Colonic mucosa (tissue), 4 donors: Measurements from ENCODE around the gene CELF1. TPM values are rescaled to one million over a fixed set of nuclear protein-coding genes. Genes with fewer than 3 reads are reported as not detected.
"Not testable (repeated sequence)": the region's sequence is repeated elsewhere in the genome, so short reads cannot be mapped to it uniquely, and the experiment has no call there.

Source experiments
- DNase-seq: peaks from one replicate; pipeline ENCODE4 v3.0.0-alpha.2; 2020
- H3K27ac ChIP-seq: fragments of 200-600 bp; one replicate; pipeline ENCODE4 v1.8.0; 2021
- H3K27me3 ChIP-seq: fragments of 200-600 bp; one replicate; pipeline ENCODE4 v1.8.0; 2021
- H3K36me3 ChIP-seq: fragments of 200-600 bp; one replicate; pipeline ENCODE4 v1.8.0; 2021
- H3K4me1 ChIP-seq: fragments of 200-600 bp; one replicate; pipeline ENCODE4 v1.8.0; 2021; ENCODE audit warnings: mild to moderate bottlenecking
- H3K4me3 ChIP-seq: fragments of 200-600 bp; one replicate; pipeline ENCODE4 v1.8.0; 2021
- H3K9ac ChIP-seq, 2 donors: one replicate each; pipeline ENCODE4 v1.7.0; 2013; ENCODE audit warnings: control low read depth in 2 of 2, low read depth in 2 of 2, low read length in 2 of 2
- H3K9me3 ChIP-seq: fragments of 200-600 bp; one replicate; pipeline ENCODE4 v1.8.0; 2021
- intact Hi-C: fragments of 100-400 bp; cut with DNase I; formaldehyde crosslinking; loops from one replicate; pipeline ENCODE4 v1.14.1; 2022
- total RNA-seq, 2 donors: library from RNA; stranded (reverse); fragmentation: NEBNext Ultra II Directional in 1 of 2; extraction: Animal tissue kit (Norgen Biotek cat#: 25700) in 1 of 2; gene quantifications; one replicate each; pipeline ENCODE4 v1.2.1, GENCODE V29; 2021
- TF ChIP-seq, protein P1 (sequence below): fragments of 200-600 bp; IDR thresholded peaks from one replicate; pipeline ENCODE4 v1.8.0; 2022; ENCODE audit warnings: antibody characterized with exemption, mild to moderate bottlenecking
- donor health status: healthy.
- donor health status: DM: no; HTN: no; CAD: no.
- donor health status: DM: no; HTN: no; CAD: no.

CELF1 gene
- total RNA-seq, 2 donors from 2014 or later = 76.1 to 96.8 TPM

DNA sequence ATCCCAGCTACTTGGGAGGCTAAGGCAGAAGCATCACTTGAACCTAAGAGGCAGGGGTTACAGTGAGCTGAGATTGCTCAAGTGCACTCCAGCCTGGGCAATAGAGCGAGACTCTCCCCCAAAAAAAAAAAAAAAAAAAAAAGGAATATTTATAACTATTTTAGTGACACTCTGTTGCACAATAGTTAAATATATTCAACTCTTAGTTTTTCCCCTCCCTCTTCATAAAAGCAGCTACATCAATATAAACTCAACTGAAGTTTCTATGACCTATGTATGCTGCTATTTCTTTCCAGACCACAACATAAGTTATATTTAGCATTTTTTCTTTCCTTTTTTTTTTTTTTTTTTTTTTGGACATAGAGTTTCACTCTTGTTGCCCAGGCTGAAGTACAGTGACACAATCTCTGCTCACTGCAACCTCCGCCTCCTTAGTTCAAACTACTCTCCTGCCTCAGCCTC is 19.2 kb downstream of the CELF1 start:
- Histone ChIP-seq H3K4me1 (peaks cover 5% of the 10 kb centered on the region), H3K4me3 (no peak overlapping the region), H3K27ac (no peak overlapping the region), H3K9me3 (no peaks in the 10 kb centered on the region), H3K27me3 (no peaks in the 10 kb centered on the region), H3K36me3 (no peaks in the 10 kb centered on the region), H3K9ac (no peak overlapping the region)
- intact Hi-C loops = no loop called here
- no peak for DNase-seq
- TF ChIP-seq, protein P1, sequence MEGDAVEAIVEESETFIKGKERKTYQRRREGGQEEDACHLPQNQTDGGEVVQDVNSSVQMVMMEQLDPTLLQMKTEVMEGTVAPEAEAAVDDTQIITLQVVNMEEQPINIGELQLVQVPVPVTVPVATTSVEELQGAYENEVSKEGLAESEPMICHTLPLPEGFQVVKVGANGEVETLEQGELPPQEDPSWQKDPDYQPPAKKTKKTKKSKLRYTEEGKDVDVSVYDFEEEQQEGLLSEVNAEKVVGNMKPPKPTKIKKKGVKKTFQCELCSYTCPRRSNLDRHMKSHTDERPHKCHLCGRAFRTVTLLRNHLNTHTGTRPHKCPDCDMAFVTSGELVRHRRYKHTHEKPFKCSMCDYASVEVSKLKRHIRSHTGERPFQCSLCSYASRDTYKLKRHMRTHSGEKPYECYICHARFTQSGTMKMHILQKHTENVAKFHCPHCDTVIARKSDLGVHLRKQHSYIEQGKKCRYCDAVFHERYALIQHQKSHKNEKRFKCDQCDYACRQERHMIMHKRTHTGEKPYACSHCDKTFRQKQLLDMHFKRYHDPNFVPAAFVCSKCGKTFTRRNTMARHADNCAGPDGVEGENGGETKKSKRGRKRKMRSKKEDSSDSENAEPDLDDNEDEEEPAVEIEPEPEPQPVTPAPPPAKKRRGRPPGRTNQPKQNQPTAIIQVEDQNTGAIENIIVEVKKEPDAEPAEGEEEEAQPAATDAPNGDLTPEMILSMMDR = no peak

DNA sequence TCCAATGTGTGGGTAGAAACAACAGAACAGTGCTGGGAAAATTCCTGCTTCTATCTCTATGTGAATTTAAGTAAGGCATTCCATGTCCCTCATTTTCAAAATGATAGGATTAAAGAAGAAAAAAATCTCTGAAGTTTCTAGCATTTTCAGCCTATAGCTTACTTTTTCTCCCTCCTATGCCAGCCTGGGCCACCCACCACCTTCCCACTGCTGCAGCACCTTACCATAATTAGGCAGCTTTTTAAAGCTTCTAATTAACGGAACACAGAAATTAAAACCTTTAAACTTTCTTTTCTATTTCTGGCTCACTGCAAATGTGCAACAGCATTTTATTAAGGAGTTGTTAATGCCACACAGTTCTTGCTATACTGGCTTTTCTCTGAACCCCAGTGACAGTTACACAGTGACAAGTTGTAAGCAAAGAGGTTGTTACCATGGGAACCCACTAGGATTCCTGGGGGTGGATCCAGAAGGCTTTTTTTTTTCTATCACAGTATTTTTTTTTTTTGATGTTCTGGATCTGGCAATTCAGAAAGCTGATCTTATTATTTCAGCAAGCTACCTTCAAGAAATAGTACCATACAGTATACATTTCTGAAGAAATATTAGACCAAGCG is 20.2 kb downstream of the CELF1 start:
- Histone ChIP-seq H3K27ac (no peak overlapping the region), H3K9ac (no peak overlapping the region)

DNA sequence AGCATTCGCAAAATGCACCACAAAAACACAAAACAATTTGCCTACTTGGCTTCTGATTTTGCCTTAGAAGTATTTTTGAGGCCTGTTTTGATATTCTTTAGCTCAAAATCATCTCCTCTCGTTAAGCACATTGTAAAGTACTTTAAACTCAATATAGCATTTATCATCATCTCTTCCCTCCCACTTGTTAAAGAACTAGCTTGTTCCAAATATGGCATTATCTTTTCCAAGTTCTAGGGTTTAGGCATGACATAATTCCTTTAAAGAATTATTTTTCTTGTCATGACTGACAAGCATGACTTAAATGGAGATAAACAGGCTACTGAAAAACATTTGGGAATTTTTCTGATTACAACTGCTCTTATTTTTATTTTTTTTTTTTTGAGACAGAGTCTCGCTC is 21.3 kb downstream of the CELF1 start:
- Histone ChIP-seq H3K36me3 (no peaks in the 10 kb centered on the region), H3K9me3 (no peaks in the 10 kb centered on the region), H3K9ac (no peak overlapping the region), H3K4me3 (no peak overlapping the region), H3K27me3 (no peaks in the 10 kb centered on the region), H3K4me1 (no peaks in the 10 kb centered on the region), H3K27ac (no peak overlapping the region)
- intact Hi-C loops = no loop called here
- TF ChIP-seq, protein P1 = no peak
- no peak for DNase-seq

More for the DNA sequence above, 20.2 kb downstream of the CELF1 start:
- intact Hi-C loops = no loop called here
- no peak overlapping the region for H3K4me3 ChIP-seq
- DNase-seq = no peak
- H3K9me3 ChIP-seq = no peaks in the 10 kb centered on the region
- TF ChIP-seq, protein P1 = no peak
- H3K27me3 ChIP-seq = no peaks in the 10 kb centered on the region
- H3K4me1 ChIP-seq = no peaks in the 10 kb centered on the region
- no peaks in the 10 kb centered on the region for H3K36me3 ChIP-seq

DNA sequence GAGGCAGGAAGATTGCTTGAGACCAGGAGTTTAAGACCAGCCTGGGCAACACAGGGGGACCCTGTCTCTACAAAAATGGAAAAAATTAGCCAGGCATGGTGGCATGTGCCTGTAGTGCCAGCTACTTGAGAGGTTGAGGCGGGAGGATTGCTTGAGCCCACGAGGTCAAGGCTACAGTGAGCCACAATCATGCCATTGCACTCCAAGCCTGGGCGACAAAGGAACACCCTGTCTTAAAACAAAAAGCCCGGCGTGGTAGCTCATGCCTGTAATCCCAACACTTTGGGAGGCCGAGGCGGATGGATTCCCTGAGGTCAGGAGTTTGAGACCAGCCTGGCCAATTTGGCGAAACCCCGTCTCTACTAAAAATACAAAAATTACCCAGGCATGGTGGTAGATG is 22.2 kb downstream of the CELF1 start:
- H3K27ac ChIP-seq, H3K4me3 ChIP-seq, H3K9ac ChIP-seq, H3K27me3 ChIP-seq, intact Hi-C loops, DNase-seq, H3K36me3 ChIP-seq, H3K4me1 ChIP-seq, H3K9me3 ChIP-seq: not testable (repeated sequence)

DNA sequence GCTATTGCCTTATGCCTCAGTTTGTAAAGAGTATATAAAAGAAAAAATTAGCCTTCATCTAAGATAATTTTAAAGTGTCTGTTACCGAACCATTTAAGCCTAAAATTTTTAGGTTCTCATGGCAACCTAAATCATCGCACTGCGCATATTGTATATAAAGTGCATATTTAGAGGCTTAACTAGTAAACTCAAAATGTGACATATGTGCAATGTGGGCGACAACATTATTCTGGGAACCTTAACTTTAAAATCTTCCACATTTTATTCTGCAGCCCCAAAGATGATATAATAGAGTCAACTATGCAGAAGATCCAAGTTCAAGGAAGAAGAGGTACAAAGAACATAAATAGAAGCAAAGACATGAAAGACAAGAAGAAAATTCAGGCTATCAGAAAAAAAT is 23.0 kb downstream of the CELF1 start:
- TF ChIP-seq, protein P1 = no peak
- intact Hi-C loops = no loop called here
- H3K27ac ChIP-seq = no peak overlapping the region
- H3K4me3 ChIP-seq = no peak overlapping the region
- no peak overlapping the region for H3K9ac ChIP-seq
- H3K9me3 ChIP-seq = no peaks in the 10 kb centered on the region
- H3K27me3 ChIP-seq = no peaks in the 10 kb centered on the region
- DNase-seq = no peak
- H3K36me3 ChIP-seq = no peaks in the 10 kb centered on the region
- H3K4me1 ChIP-seq = no peaks in the 10 kb centered on the region

DNA sequence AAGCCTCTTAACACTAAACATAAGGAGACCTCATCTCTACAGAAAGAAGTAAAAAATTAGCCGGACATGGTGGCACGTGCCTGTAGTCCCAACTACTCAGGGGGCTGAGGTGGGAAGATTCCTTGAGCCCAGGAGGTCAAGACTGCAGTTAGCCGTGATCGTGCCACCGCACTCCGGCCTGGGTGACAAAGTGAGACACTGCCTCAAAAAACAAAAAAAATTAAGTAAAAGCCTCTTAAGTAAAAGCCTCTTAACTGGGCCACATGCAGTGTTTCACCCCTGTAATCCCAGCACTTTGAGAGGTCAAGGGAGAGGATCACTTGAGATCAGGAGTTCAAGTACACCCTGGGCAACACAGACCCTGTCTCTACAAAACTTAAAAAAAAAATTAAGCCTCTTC is 25.7 kb downstream of the CELF1 start:
- no peak overlapping the region for H3K27ac ChIP-seq
- intact Hi-C loops = no loop called here

DNA sequence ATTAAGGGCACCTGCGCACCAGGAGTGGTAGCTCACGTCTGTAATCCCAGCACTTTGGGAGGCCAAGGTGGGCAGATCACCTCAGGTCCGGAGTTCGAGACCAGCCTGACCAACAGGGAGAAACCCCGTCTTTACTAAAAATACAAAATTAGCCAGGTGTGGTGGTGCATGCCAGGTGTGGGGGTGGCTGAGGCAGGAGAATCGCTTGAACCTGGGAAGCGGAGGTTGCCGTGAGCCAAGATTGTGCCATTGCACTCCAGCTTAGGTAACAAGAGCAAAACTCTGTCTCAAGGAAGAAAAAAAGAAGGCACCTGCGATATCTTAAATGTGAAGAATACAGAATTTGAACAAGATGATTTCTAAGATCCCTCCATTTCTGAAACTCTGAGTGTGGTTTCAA is 26.9 kb downstream of the CELF1 start:
- H3K9ac ChIP-seq, intact Hi-C loops, DNase-seq, H3K27ac ChIP-seq, H3K4me1 ChIP-seq, H3K36me3 ChIP-seq, H3K27me3 ChIP-seq, H3K4me3 ChIP-seq, H3K9me3 ChIP-seq: not testable (repeated sequence)

More for the DNA sequence above, 25.7 kb downstream of the CELF1 start:
- DNase-seq = no peak
- H3K4me1 ChIP-seq = peaks cover 4% of the 10 kb centered on the region
- no peak overlapping the region for H3K4me3 ChIP-seq
- H3K9ac ChIP-seq = no peak overlapping the region
- no peaks in the 10 kb centered on the region for H3K27me3 ChIP-seq
- no peaks in the 10 kb centered on the region for H3K36me3 ChIP-seq
- TF ChIP-seq, protein P1 = no peak
- no peaks in the 10 kb centered on the region for H3K9me3 ChIP-seq
